WTC11 (cell line): ENCODE measurements around the gene LRTM2. TPM values are rescaled to one million over a fixed set of nuclear protein-coding genes. Genes with fewer than 3 reads are reported as not detected.

Experiments used
- ATAC-seq: fragments of 200-7000 bp; cut with Tn5 transposase; 2 replicates; pipeline ENCODE4 v1.10.0; 2021; ENCODE audit warnings: mild to moderate bottlenecking, moderate library complexity
- CTCF ChIA-PET: fragments of 300-600 bp; sonication (Branson Sonifier 250); formaldehyde crosslinking; loops from one replicate; lab custom pipeline; 2021; ENCODE audit warnings: antibody characterized with exemption; lab: Charles Lee
- POLR2A ChIA-PET: fragments of 350-600 bp; sonication (Branson Sonifier 250); formaldehyde crosslinking; loops from one replicate; lab custom pipeline; 2021; ENCODE audit warnings: antibody characterized with exemption; lab: Charles Lee
- DNase-seq: peaks from one replicate; pipeline ENCODE4 v3.0.0; 2021; ENCODE audit warnings: low spot score
- H3K27ac Mint-ChIP-seq: 2 replicates; pipeline ENCODE4 v1.8.0; 2021; ENCODE audit warnings: mixed read lengths
- H3K27me3 Mint-ChIP-seq: 2 replicates; pipeline ENCODE4 v1.8.0; 2021; ENCODE audit warnings: low read depth, mild to moderate bottlenecking, moderate library complexity, mixed read lengths
- H3K36me3 Mint-ChIP-seq: 2 replicates; pipeline ENCODE4 v1.8.0; 2021; ENCODE audit warnings: mixed read lengths
- H3K4me1 Mint-ChIP-seq: 2 replicates; pipeline ENCODE4 v1.8.0; 2022; ENCODE audit warnings: mixed read lengths
- H3K4me3 Mint-ChIP-seq: 2 replicates; pipeline ENCODE4 v1.8.0; 2021; ENCODE audit warnings: mild to moderate bottlenecking, moderate library complexity, mixed read lengths
- H3K9me3 Mint-ChIP-seq: 2 replicates; pipeline ENCODE4 v1.8.0; 2021; ENCODE audit warnings: mixed read lengths
- ELF4 ChIP-seq: sonication (generic); formaldehyde crosslinking; IDR thresholded peaks from 2 replicates; pipeline ENCODE4 v1.8.1; 2022; ENCODE audit warnings: low read depth, mild to moderate bottlenecking, moderate library complexity, missing genetic modification reagents
- FOXP4 ChIP-seq: sonication (generic); formaldehyde crosslinking; IDR thresholded peaks from 2 replicates; pipeline ENCODE4 v1.8.0; 2022; ENCODE audit warnings: mild to moderate bottlenecking, missing genetic modification reagents
- GRHL2 ChIP-seq: fragments of 250-450 bp; sonication (Bioruptor Pico); IDR thresholded peaks from 2 replicates; pipeline ENCODE4 v1.8.0; 2022; ENCODE audit warnings: mild to moderate bottlenecking, moderate library complexity; ENCODE audit not compliant: insufficient replicate concordance, severe bottlenecking
- JAZF1 ChIP-seq: fragments of 250-450 bp; sonication (Bioruptor Pico); IDR thresholded peaks from 2 replicates; pipeline ENCODE4 v1.9.0; 2021; ENCODE audit warnings: moderate library complexity, mild to moderate bottlenecking, inconsistent platforms
- JUN ChIP-seq: sonication (generic); formaldehyde crosslinking; IDR thresholded peaks from 2 replicates; pipeline ENCODE4 v1.8.0; 2023; ENCODE audit warnings: mild to moderate bottlenecking, missing genetic modification reagents
- NFE2L1 ChIP-seq: sonication (generic); formaldehyde crosslinking; IDR thresholded peaks from 2 replicates; pipeline ENCODE4 v1.8.1; 2023; ENCODE audit warnings: missing genetic modification reagents
- OVOL2 ChIP-seq: fragments of 250-450 bp; sonication (Bioruptor Pico); IDR thresholded peaks from 2 replicates; pipeline ENCODE4 v1.9.0; 2021; ENCODE audit warnings: mild to moderate bottlenecking, borderline replicate concordance
- PRDM15 ChIP-seq: sonication (generic); formaldehyde crosslinking; IDR thresholded peaks from 2 replicates; pipeline ENCODE4 v1.8.0; 2022; ENCODE audit warnings: missing genetic modification reagents
- RELA ChIP-seq: sonication (generic); formaldehyde crosslinking; IDR thresholded peaks from 2 replicates; pipeline ENCODE4 v1.8.1; 2022; ENCODE audit warnings: missing genetic modification reagents, mild to moderate bottlenecking, borderline replicate concordance
- RORB ChIP-seq: fragments of 250-450 bp; sonication (Bioruptor Pico); IDR thresholded peaks from 2 replicates; pipeline ENCODE4 v1.9.0; 2021; ENCODE audit warnings: mild to moderate bottlenecking
- SMAD3 ChIP-seq: sonication (generic); formaldehyde crosslinking; IDR thresholded peaks from 2 replicates; pipeline ENCODE4 v1.8.0; 2022; ENCODE audit warnings: missing genetic modification reagents, mild to moderate bottlenecking, borderline replicate concordance
- ZNF121 ChIP-seq: sonication (generic); formaldehyde crosslinking; IDR thresholded peaks from 2 replicates; pipeline ENCODE4 v1.8.0; 2023; ENCODE audit warnings: missing genetic modification reagents
- ZNF532 ChIP-seq: fragments of 250-450 bp; sonication (Bioruptor Pico); IDR thresholded peaks from 2 replicates; pipeline ENCODE4 v1.9.0; 2021; ENCODE audit warnings: mild to moderate bottlenecking, borderline replicate concordance
- total RNA-seq: library from RNA; stranded (reverse); gene quantifications from 3 replicates; pipeline ENCODE4 v1.2.3, GENCODE V29; 2021
- TF ChIP-seq, protein P1 (sequence below): sonication (generic); formaldehyde crosslinking; IDR thresholded peaks from 2 replicates; pipeline ENCODE4 v1.8.1; 2022; ENCODE audit warnings: low read depth, mild to moderate bottlenecking, moderate library complexity, missing genetic modification reagents, borderline replicate concordance
- TF ChIP-seq, protein P2 (sequence below): sonication (generic); formaldehyde crosslinking; IDR thresholded peaks from 2 replicates; pipeline ENCODE4 v1.8.1; 2023; ENCODE audit warnings: mild to moderate bottlenecking, missing genetic modification reagents, moderate library complexity

LRTM2 gene
- total RNA-seq, 1 experiment from 2014 or later = 0.66 TPM

DNA sequence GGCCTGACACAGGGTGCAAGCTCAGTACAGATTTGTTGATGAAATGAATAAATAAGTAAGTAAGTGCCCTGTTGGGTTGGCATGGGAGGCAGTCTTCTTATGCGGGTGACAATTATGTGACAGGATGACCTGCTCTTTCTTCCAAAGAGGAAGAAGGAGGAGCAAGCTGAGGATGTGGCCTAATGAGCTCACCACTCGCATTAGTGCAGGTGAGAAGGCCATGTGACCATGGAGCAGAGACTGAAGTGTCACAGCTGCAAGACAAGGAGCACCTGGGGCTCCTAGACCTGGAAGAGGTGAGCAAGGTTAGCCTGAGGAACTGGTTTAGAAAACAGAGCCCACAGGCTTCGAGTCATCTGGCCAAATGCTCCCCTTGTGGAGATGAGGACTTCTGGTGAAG is 34.9 kb downstream of the LRTM2 start (continued):
- no peak for TF ChIP-seq PRDM15
- TF ChIP-seq, protein P1, sequence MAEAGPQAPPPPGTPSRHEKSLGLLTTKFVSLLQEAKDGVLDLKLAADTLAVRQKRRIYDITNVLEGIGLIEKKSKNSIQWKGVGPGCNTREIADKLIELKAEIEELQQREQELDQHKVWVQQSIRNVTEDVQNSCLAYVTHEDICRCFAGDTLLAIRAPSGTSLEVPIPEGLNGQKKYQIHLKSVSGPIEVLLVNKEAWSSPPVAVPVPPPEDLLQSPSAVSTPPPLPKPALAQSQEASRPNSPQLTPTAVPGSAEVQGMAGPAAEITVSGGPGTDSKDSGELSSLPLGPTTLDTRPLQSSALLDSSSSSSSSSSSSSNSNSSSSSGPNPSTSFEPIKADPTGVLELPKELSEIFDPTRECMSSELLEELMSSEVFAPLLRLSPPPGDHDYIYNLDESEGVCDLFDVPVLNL (CRISPR knock-in tag) = no peak
- TF ChIP-seq OVOL2 = no peak
- TF ChIP-seq GRHL2 (CRISPR knock-in tag) = no peak
- no peak for TF ChIP-seq RORB (CRISPR knock-in tag)
- TF ChIP-seq JUN (CRISPR knock-in tag) = no peak
- TF ChIP-seq ZNF121 = no peak
- TF ChIP-seq, all 79 proteins: peak for 0

- CTCF ChIA-PET = no interaction called here
Observed at GRCh38 chr12:1857086-1857485, 36.7 kb downstream of the LRTM2 start.

DNA sequence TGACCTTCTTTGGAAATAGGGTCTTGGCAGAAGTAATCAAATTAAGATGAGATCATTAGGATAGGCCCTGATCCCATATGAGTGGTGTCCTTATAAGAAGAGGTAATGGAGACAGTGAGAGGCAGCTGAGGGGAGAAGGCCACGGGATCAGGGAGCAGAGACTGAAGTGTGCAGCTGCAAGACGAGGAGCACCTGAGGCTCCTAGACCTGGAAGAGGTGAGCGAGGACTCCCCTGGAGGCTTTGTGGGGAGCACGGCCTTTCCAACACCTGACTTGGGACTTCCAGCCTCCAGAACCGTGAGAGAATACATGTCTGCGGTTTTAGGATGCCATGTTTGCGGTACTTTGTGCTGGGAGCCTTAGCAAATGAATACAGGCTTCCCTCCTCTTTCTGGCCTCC is 37.5 kb downstream of the LRTM2 start:
- H3K4me1 Mint-ChIP-seq = no peaks in the 10 kb centered on the region
- H3K36me3 Mint-ChIP-seq = peaks cover 17% of the 10 kb centered on the region
- H3K9me3 Mint-ChIP-seq = peaks cover 38% of the 10 kb centered on the region
- ChIA-PET POLR2A (no interaction called here), CTCF (interaction anchor here (0.8 kb wide), 1 partner anchor 83 kb away, joined by 3 read pairs; no protein-coding TSS in a partner anchor)
- no peak for DNase-seq
- H3K27ac Mint-ChIP-seq = no peak overlapping the region
- H3K4me3 Mint-ChIP-seq = no peak overlapping the region
- no peak for ATAC-seq
- TF ChIP-seq FOXP4 (no peak), SMAD3 (no peak), NFE2L1 (CRISPR knock-in tag) (no peak), ZNF532 (CRISPR knock-in tag) (no peak), ELF4 (CRISPR knock-in tag) (no peak), RELA (CRISPR knock-in tag) (no peak), ZNF121 (no peak)
- TF ChIP-seq, protein P2, sequence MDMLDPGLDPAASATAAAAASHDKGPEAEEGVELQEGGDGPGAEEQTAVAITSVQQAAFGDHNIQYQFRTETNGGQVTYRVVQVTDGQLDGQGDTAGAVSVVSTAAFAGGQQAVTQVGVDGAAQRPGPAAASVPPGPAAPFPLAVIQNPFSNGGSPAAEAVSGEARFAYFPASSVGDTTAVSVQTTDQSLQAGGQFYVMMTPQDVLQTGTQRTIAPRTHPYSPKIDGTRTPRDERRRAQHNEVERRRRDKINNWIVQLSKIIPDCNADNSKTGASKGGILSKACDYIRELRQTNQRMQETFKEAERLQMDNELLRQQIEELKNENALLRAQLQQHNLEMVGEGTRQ (CRISPR knock-in tag) = no peak
- peaks cover 5% of the 10 kb centered on the region for H3K27me3 Mint-ChIP-seq

More at GRCh38 chr12:1857086-1857485, 36.7 kb downstream of the LRTM2 start:
- H3K27me3 Mint-ChIP-seq = peaks cover 5% of the 10 kb centered on the region
- H3K9me3 Mint-ChIP-seq = peaks cover 38% of the 10 kb centered on the region
- H3K4me1 Mint-ChIP-seq = no peaks in the 10 kb centered on the region
- TF ChIP-seq JAZF1 (CRISPR knock-in tag) = no peak
- H3K36me3 Mint-ChIP-seq = peaks cover 17% of the 10 kb centered on the region
- H3K4me3 Mint-ChIP-seq = no peak overlapping the region
- DNase-seq (no peak), ATAC-seq (no peak)
- H3K27ac Mint-ChIP-seq = no peak overlapping the region
- POLR2A ChIA-PET = no interaction called here
